Smooth muscle cell (in vitro differentiated cells): Measurements from ENCODE around the gene ZNF282. TPM values are rescaled to one million over a fixed set of nuclear protein-coding genes. Genes with fewer than 3 reads are reported as not detected.
A peak's percentile ranks its signal among the peaks of the same experiment; 100 is the strongest.

Experiments used
- DNase-seq: peaks from one replicate; lab custom pipeline; 2025; ENCODE audit not compliant: unreplicated experiment; lab: John Stamatoyannopoulos, UW
- H2AFZ ChIP-seq: fragments of 200-600 bp; sonication (generic); 2 replicates; pipeline ENCODE4 v1.6.0; 2016; ENCODE audit warnings: antibody characterized with exemption, low read depth, mild to moderate bottlenecking
- H3F3A ChIP-seq: fragments of 200-600 bp; sonication (generic); 2 replicates; pipeline ENCODE4 v1.6.0; 2017; ENCODE audit warnings: antibody characterized with exemption, low read depth
- H3K27ac ChIP-seq: fragments of 200-600 bp; sonication (generic); 2 replicates; pipeline ENCODE4 v1.5.1; 2016; ENCODE audit warnings: low read depth, mild to moderate bottlenecking
- H3K27me3 ChIP-seq: fragments of 200-600 bp; sonication (generic); 2 replicates; pipeline ENCODE4 v1.6.1; 2016; ENCODE audit warnings: low read depth, mild to moderate bottlenecking
- H3K36me3 ChIP-seq: fragments of 200-600 bp; sonication (generic); 2 replicates; pipeline ENCODE4 v1.5.1; 2016; ENCODE audit warnings: low read depth
- H3K4me1 ChIP-seq: fragments of 200-600 bp; sonication (generic); 2 replicates; pipeline ENCODE4 v1.5.1; 2016; ENCODE audit warnings: low read depth
- H3K4me2 ChIP-seq: fragments of 200-600 bp; sonication (generic); 2 replicates; pipeline ENCODE4 v1.6.0; 2016; ENCODE audit warnings: mild to moderate bottlenecking
- H3K4me3 ChIP-seq: fragments of 200-600 bp; sonication (generic); 2 replicates; pipeline ENCODE4 v1.5.1; 2016; ENCODE audit warnings: mild to moderate bottlenecking
- H3K79me2 ChIP-seq: fragments of 200-600 bp; sonication (generic); 2 replicates; pipeline ENCODE4 v1.6.0; 2016; ENCODE audit warnings: low read depth, mild to moderate bottlenecking
- H3K9ac ChIP-seq: fragments of 200-600 bp; sonication (generic); 2 replicates; pipeline ENCODE4 v1.6.0; 2016; ENCODE audit warnings: low read depth
- H3K9me3 ChIP-seq: fragments of 200-600 bp; sonication (generic); replicated peaks from 2 replicates; pipeline ENCODE4 v1.5.1; 2016; ENCODE audit warnings: low read depth
- H4K20me1 ChIP-seq: fragments of 200-600 bp; sonication (generic); 2 replicates; pipeline ENCODE4 v1.6.0; 2016; ENCODE audit warnings: low read depth
- WGBS: methylation state at CpG from one replicate; pipeline ENCODE4 v1.1.7; 2016; ENCODE audit warnings: low lambda C conversion rate; 5-methylcytosine and 5-hydroxymethylcytosine counted together
- polyA plus RNA-seq: library from polyadenylated mRNA; unstranded; fragments of >200 nt; fragmentation: Nextera tagmentation; extraction: Ambion mirVana; gene quantifications from 2 replicates; pipeline ENCODE4 v1.2.1, GENCODE V29; 2016
- total RNA-seq: library from RNA; depleted of rRNA; stranded (reverse); fragments of >200 nt; gene quantifications from 2 replicates; pipeline ENCODE4 v1.2.3, GENCODE V29; 2014
- TF ChIP-seq, protein P1 (sequence below): fragments of 200-600 bp; sonication (generic); IDR thresholded peaks from 2 replicates; pipeline ENCODE4 v1.5.1; 2017; ENCODE audit warnings: borderline replicate concordance, mild to moderate bottlenecking, antibody characterized with exemption; ENCODE audit not compliant: insufficient read depth, poor library complexity, severe bottlenecking

ZNF282 gene
- total and polyA plus RNA-seq, 2 experiments from 2014 or later: 5.0 to 8.9 TPM

DNA sequence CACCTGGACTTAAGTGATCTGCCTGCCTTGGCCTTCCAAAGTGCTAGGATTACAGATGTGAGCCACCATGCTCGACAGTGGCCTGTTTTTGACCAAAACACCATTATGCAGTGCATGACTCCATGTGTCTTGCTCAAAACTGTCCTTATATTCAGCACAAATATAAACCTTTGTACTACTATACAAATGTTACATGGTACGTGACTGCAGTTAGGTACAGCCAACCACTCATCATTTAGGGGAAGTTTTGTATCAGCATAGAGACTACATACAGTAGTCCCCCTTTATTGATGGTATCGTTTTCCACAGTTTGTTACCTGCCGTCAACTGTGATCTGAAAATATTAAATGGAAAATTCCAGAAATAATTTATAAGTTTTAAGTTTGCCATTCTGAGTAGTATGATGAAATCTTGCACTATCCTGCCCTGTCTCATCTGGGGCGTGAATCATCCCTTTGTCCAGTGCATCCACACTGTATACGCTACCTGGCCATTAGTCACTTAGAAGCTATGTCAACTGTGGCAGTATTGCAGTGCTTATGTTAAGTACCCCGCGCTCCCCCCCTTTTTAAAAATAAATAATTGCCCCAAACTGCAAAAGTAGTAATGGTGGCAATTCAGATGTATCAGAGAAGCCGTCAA, 23.3 kb upstream of the ZNF282 start:
- Histone ChIP-seq H3K9ac (peak overlapping the region; percentile 37), H3K4me2 (no peak overlapping the region), H3F3A (no peaks in the 10 kb centered on the region), H3K4me1 (no peaks in the 10 kb centered on the region), H3K27ac (peak overlapping the region; percentile 81), H3K79me2 (peaks cover 9% of the 10 kb centered on the region), H2AFZ (no peak overlapping the region), H3K4me3 (no peak overlapping the region), H3K27me3 (no peaks in the 10 kb centered on the region), H4K20me1 (no peaks in the 10 kb centered on the region), H3K36me3 (peaks cover 18% of the 10 kb centered on the region), H3K9me3 (no peaks in the 10 kb centered on the region)
- TF ChIP-seq, protein P1, sequence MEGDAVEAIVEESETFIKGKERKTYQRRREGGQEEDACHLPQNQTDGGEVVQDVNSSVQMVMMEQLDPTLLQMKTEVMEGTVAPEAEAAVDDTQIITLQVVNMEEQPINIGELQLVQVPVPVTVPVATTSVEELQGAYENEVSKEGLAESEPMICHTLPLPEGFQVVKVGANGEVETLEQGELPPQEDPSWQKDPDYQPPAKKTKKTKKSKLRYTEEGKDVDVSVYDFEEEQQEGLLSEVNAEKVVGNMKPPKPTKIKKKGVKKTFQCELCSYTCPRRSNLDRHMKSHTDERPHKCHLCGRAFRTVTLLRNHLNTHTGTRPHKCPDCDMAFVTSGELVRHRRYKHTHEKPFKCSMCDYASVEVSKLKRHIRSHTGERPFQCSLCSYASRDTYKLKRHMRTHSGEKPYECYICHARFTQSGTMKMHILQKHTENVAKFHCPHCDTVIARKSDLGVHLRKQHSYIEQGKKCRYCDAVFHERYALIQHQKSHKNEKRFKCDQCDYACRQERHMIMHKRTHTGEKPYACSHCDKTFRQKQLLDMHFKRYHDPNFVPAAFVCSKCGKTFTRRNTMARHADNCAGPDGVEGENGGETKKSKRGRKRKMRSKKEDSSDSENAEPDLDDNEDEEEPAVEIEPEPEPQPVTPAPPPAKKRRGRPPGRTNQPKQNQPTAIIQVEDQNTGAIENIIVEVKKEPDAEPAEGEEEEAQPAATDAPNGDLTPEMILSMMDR: no peak
- no peak for DNase-seq
- 77% methylated on average over 9 of the region's 9 CpGs for WGBS

DNA sequence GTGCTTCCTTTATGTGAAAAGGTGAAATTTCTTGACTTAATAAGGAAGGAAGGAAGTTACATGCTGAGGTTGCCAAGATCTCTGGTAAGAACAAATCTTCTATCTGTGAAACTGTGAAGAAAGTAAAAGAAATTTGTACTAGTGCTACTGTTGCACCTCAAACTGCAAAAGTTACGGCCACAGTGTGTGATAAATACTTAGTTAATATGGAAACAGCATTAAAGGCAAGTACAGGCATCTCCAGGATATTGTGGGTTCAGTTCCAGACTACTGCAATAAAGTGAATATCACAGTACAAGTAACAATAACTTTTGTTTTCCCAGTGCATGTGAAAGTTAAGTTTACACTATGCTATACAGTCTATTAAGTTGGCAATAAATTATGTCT, 22.8 kb upstream of the ZNF282 start:
- peaks cover 15% of the 10 kb centered on the region for H3K36me3 ChIP-seq
- no peaks in the 10 kb centered on the region for H3F3A ChIP-seq
- 90% methylated on average over 1 of the region's 1 CpG for WGBS
- no peaks in the 10 kb centered on the region for H3K4me1 ChIP-seq
- TF ChIP-seq, protein P1: no peak
- H3K27ac ChIP-seq: peak overlapping the region; percentile 81
- H3K79me2 ChIP-seq: peaks cover 5% of the 10 kb centered on the region
- H3K4me3 ChIP-seq: no peak overlapping the region
- no peak overlapping the region for H3K4me2 ChIP-seq
- H4K20me1 ChIP-seq: no peaks in the 10 kb centered on the region
- H2AFZ ChIP-seq: no peak overlapping the region
- H3K27me3 ChIP-seq: no peaks in the 10 kb centered on the region
- H3K9me3 ChIP-seq: no peaks in the 10 kb centered on the region
- no peak overlapping the region for H3K9ac ChIP-seq
- DNase-seq: no peak

DNA sequence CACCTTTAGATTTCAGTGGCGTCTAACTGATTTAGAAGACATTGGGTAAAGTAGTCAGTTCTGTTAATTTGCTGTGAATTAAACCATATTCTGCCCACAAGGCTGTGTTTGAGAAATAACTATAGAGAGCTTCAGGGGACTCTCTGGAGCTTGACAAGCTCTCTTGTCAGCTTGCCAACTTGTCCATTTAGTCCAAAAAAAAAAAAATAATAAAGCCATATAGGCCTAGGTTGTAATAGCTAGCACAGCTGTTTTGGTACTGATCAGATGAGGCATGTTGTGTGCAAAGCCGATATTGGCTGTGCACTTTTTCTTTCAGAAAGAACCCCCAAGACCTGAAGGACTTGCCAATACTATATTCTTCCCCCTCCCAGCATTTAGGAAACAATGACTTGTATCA, 20.2 kb upstream of the ZNF282 start:
- Histone ChIP-seq H3K79me2 (no peaks in the 10 kb centered on the region), H3F3A (no peaks in the 10 kb centered on the region), H3K27ac (no peak overlapping the region), H3K9me3 (no peaks in the 10 kb centered on the region), H3K27me3 (no peaks in the 10 kb centered on the region), H3K4me3 (no peak overlapping the region), H2AFZ (no peak overlapping the region), H4K20me1 (no peaks in the 10 kb centered on the region), H3K4me2 (no peak overlapping the region), H3K36me3 (peaks cover 11% of the 10 kb centered on the region), H3K9ac (no peak overlapping the region), H3K4me1 (no peaks in the 10 kb centered on the region)
- WGBS: 94% methylated on average over 2 of the region's 2 CpGs
- TF ChIP-seq, protein P1: no peak
- no peak for DNase-seq

DNA sequence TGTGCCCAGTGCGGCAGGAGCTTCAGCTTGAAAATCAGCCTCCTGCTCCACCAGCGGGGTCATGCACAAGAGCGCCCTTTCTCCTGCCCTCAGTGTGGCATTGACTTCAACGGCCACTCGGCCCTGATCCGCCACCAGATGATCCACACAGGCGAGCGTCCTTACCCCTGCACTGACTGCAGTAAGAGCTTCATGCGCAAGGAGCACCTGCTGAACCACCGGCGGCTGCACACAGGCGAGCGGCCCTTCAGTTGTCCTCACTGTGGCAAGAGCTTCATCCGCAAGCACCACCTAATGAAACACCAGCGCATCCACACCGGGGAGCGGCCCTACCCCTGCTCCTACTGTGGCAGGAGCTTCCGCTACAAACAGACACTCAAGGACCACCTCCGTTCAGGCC, 16.1 kb upstream of the ZNF282 start:
- H4K20me1 ChIP-seq: no peaks in the 10 kb centered on the region
- H3K9me3 ChIP-seq: no peaks in the 10 kb centered on the region
- WGBS: 96% methylated on average over 19 of the region's 19 CpGs
- no peaks in the 10 kb centered on the region for H3F3A ChIP-seq
- H3K9ac ChIP-seq: no peak overlapping the region
- H3K4me1 ChIP-seq: no peaks in the 10 kb centered on the region
- no peak for DNase-seq
- H2AFZ ChIP-seq: no peak overlapping the region
- TF ChIP-seq, protein P1: no peak
- no peak overlapping the region for H3K27ac ChIP-seq
- no peak overlapping the region for H3K4me3 ChIP-seq
- no peak overlapping the region for H3K4me2 ChIP-seq
- H3K27me3 ChIP-seq: no peaks in the 10 kb centered on the region
- peaks cover 11% of the 10 kb centered on the region for H3K36me3 ChIP-seq
- no peaks in the 10 kb centered on the region for H3K79me2 ChIP-seq
